ENCODE results near the gene CCSER2. TPM values are rescaled to one million over a fixed set of nuclear protein-coding genes. Genes with fewer than 3 reads are reported as not detected.

Gene CCSER2
- total RNA-seq, 1 experiment from 2014 or later = 28.9 TPM

DNA sequence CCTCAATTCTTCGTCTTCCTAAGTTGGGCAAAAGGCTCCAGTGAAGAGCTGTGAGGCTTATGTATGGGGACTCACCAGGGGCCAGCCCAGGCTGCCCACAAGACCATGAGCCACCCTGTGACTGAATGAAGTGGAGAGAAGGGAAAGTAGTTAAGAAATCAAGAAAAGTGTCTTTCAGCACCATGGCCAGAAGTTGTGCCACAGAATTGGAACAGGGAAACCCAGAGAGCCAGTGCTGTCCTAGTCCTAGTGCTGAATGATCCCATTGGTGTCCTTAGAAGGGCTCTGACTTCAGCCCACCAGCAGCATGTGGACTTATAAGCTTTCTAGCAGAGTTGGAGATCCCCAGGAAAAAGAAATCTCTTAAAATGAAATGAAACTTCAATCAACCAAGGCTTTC is 37.0 kb upstream of the CCSER2 start:
- Histone ChIP-seq H3K9me3 (ENCODE audit: control insufficient read depth in 1 of 2, insufficient read depth in 1 of 2, low read depth in 1 of 2, low read length in 2 of 2) (no peaks in the 10 kb centered on the region), H3K79me2 (ENCODE audit: insufficient read depth, low read length) (no peaks in the 10 kb centered on the region), H3K27me3 (ENCODE audit: insufficient read depth, low read length) (peaks cover 29% of the 10 kb centered on the region; the same call in 1 of the 2 replicates), H3K9ac (ENCODE audit: low read length) (no peak overlapping the region), H4K20me1 (ENCODE audit: insufficient read depth) (no peaks in the 10 kb centered on the region), H3K9me2 (ENCODE audit: insufficient read depth) (no peaks in the 10 kb centered on the region), H3K4me3 (replicated peaks in 1 of 2; ENCODE audit: low read depth in 1 of 2, low read length in 2 of 2) (no peak overlapping the region), H3K36me3 (ENCODE audit: control insufficient read depth in 1 of 2, insufficient read depth in 2 of 2, low read length in 2 of 2) (no peaks in the 10 kb centered on the region), H3K27ac (ENCODE audit: low read depth, low read length) (no peak overlapping the region), H2AFZ (ENCODE audit: low read depth, low read length, poor library complexity, severe bottlenecking) (no peak overlapping the region), H3K4me1 (ENCODE audit: control insufficient read depth in 1 of 2, insufficient read depth in 2 of 2, low read length in 2 of 2) (no peaks in the 10 kb centered on the region), H3K4me2 (ENCODE audit: low read length) (no peak overlapping the region)
- BruUV-seq (replicated peaks) = no TSS peak
- ChIA-PET POLR2A (no interaction called here), CTCF (no interaction called here), RAD21 (ENCODE audit: low non-redundant PET in 1 of 2, low total read pairs in 2 of 2, uncharacterized antibody in 2 of 2, unreplicated experiment in 2 of 2) (no interaction called here)
- intact Hi-C loops (cut with micrococcal nuclease) = no loop called here
- DNase-seq (ENCODE audit: low read depth, low spot score) (no peak), ATAC-seq (no peak; the same call in 1 of the 2 replicates)
- no peak for TF ChIP-seq YY1 (IDR thresholded peaks at IDR 0.05; ENCODE audit: extremely low read depth, insufficient replicate concordance, low read depth, low read length)
- TF ChIP-seq, protein P1, sequence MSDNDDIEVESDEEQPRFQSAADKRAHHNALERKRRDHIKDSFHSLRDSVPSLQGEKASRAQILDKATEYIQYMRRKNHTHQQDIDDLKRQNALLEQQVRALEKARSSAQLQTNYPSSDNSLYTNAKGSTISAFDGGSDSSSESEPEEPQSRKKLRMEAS (IDR thresholded peaks at IDR 0.05) = no peak
- no peak for TF ChIP-seq CBX3 (IDR thresholded peaks at IDR 0.05; ENCODE audit: low read depth)
- TF ChIP-seq POLR2AphosphoS5 (IDR thresholded peaks at IDR 0.05; ENCODE audit: low read depth, low read length) = no peak
- TF ChIP-seq SIN3A (IDR thresholded peaks at IDR 0.05; ENCODE audit: low read depth) = peak; percentile 51; the same call in 1 of the 2 replicates
- TF ChIP-seq TCF7L2 (IDR thresholded peaks at IDR 0.05; ENCODE audit: borderline replicate concordance, extremely low read depth, insufficient read depth, insufficient read length) = no peak
- TF ChIP-seq ELF1 (IDR thresholded peaks at IDR 0.05; ENCODE audit: borderline replicate concordance, low read depth) = no peak
- TF ChIP-seq, protein P2, sequence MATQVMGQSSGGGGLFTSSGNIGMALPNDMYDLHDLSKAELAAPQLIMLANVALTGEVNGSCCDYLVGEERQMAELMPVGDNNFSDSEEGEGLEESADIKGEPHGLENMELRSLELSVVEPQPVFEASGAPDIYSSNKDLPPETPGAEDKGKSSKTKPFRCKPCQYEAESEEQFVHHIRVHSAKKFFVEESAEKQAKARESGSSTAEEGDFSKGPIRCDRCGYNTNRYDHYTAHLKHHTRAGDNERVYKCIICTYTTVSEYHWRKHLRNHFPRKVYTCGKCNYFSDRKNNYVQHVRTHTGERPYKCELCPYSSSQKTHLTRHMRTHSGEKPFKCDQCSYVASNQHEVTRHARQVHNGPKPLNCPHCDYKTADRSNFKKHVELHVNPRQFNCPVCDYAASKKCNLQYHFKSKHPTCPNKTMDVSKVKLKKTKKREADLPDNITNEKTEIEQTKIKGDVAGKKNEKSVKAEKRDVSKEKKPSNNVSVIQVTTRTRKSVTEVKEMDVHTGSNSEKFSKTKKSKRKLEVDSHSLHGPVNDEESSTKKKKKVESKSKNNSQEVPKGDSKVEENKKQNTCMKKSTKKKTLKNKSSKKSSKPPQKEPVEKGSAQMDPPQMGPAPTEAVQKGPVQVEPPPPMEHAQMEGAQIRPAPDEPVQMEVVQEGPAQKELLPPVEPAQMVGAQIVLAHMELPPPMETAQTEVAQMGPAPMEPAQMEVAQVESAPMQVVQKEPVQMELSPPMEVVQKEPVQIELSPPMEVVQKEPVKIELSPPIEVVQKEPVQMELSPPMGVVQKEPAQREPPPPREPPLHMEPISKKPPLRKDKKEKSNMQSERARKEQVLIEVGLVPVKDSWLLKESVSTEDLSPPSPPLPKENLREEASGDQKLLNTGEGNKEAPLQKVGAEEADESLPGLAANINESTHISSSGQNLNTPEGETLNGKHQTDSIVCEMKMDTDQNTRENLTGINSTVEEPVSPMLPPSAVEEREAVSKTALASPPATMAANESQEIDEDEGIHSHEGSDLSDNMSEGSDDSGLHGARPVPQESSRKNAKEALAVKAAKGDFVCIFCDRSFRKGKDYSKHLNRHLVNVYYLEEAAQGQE (IDR thresholded peaks at IDR 0.05; ENCODE audit: low read depth) = peak; percentile 93
- no peak for TF ChIP-seq EZH2 (IDR thresholded peaks at IDR 0.05)
- no peak for TF ChIP-seq SP1 (IDR thresholded peaks at IDR 0.05; ENCODE audit: low read depth)
- no peak for TF ChIP-seq RAD21 (IDR thresholded peaks at IDR 0.05; ENCODE audit: low read depth)
- TF ChIP-seq ZNF274 (IDR thresholded peaks at IDR 0.05; ENCODE audit: low read depth, low read length) = no peak
